MM.1S (cell line): ENCODE data around the gene ATP7A.

ENCODE experiments used
- DNase-seq: peaks from one replicate; pipeline ENCODE4 v3.0.0-alpha.2; 2015
- H2AFZ ChIP-seq: fragments of 300-600 bp; sonication (generic); 2 replicates; pipeline ENCODE4 v1.6.0; 2016; ENCODE audit warnings: antibody characterized with exemption, low read length
- H3F3A ChIP-seq: fragments of 300-600 bp; sonication (generic); 2 replicates; pipeline ENCODE4 v1.6.1; 2016; ENCODE audit warnings: mild to moderate bottlenecking, antibody characterized with exemption, low read length, moderate library complexity, mixed read lengths; ENCODE audit not compliant: insufficient read depth
- H3K27ac ChIP-seq: fragments of 300-600 bp; sonication (generic); 2 replicates; pipeline ENCODE4 v1.5.1; 2016; ENCODE audit warnings: mild to moderate bottlenecking, low read length
- H3K27me3 ChIP-seq: fragments of 300-600 bp; sonication (generic); replicated peaks from 2 replicates; pipeline ENCODE4 v1.6.0; 2016; ENCODE audit warnings: low read length; ENCODE audit not compliant: insufficient read depth
- H3K36me3 ChIP-seq: fragments of 300-600 bp; sonication (generic); replicated peaks from 2 replicates; pipeline ENCODE4 v1.6.1; 2016; ENCODE audit warnings: mild to moderate bottlenecking, low read length, mixed read lengths; ENCODE audit not compliant: insufficient read depth
- H3K4me1 ChIP-seq: fragments of 300-600 bp; sonication (generic); 2 replicates; pipeline ENCODE4 v1.6.1; 2016; ENCODE audit warnings: low read length, mixed read lengths
- H3K4me2 ChIP-seq: fragments of 300-600 bp; sonication (generic); 2 replicates; pipeline ENCODE4 v1.6.0; 2016; ENCODE audit warnings: low read depth, low read length
- H3K4me3 ChIP-seq: fragments of 300-600 bp; sonication (generic); 2 replicates; pipeline ENCODE4 v1.5.1; 2016; ENCODE audit warnings: low read length, mixed read lengths
- H3K79me2 ChIP-seq: fragments of 300-600 bp; sonication (generic); 2 replicates; pipeline ENCODE4 v1.6.1; 2016; ENCODE audit warnings: mixed run types, low read length, mixed read lengths
- H3K9ac ChIP-seq: fragments of 300-600 bp; sonication (generic); 2 replicates; pipeline ENCODE4 v1.6.1; 2016; ENCODE audit warnings: low read length, mixed read lengths
- H3K9me2 ChIP-seq: fragments of 300-600 bp; sonication (generic); replicated peaks from 2 replicates; pipeline ENCODE4 v1.6.1; 2016; ENCODE audit warnings: mild to moderate bottlenecking, low read length, mixed read lengths; ENCODE audit not compliant: insufficient read depth
- H3K9me3 ChIP-seq: fragments of 300-600 bp; sonication (generic); replicated peaks from 2 replicates; pipeline ENCODE4 v1.6.1; 2016; ENCODE audit warnings: mild to moderate bottlenecking, low read length, mixed read lengths; ENCODE audit not compliant: insufficient read depth
- H4K20me1 ChIP-seq: fragments of 300-600 bp; sonication (generic); 2 replicates; pipeline ENCODE4 v1.6.1; 2016; ENCODE audit warnings: mild to moderate bottlenecking, low read length, moderate library complexity, mixed read lengths; ENCODE audit not compliant: insufficient read depth
- EZH2 ChIP-seq: fragments of 300-600 bp; sonication (generic); optimal IDR thresholded peaks from 2 replicates; pipeline ENCODE3; 2017; ENCODE audit warnings: low read depth, mild to moderate bottlenecking, antibody characterized with exemption, low read length, mixed read lengths
- EZH2phosphoT487 ChIP-seq: fragments of 300-600 bp; sonication (generic); IDR thresholded peaks from 2 replicates; pipeline ENCODE4 v1.6.1; 2018; ENCODE audit warnings: antibody characterized with exemption, low read length
- TF ChIP-seq, protein P1 (sequence below): fragments of 300-600 bp; sonication (generic); IDR thresholded peaks from 2 replicates; pipeline ENCODE4 v1.5.1; 2016; ENCODE audit warnings: antibody characterized with exemption, low read length, mixed read lengths

Gene ATP7A

GRCh38 chrX:77945910-77946545 is 35.5 kb downstream of the ATP7A start:
- H3K4me3 ChIP-seq: no peak overlapping the region
- no peaks in the 10 kb centered on the region for H3K9me2 ChIP-seq
- no peaks in the 10 kb centered on the region for H3F3A ChIP-seq
- no peaks in the 10 kb centered on the region for H3K9me3 ChIP-seq
- H3K27ac ChIP-seq: no peak overlapping the region
- H3K4me1 ChIP-seq: 0 out of 2 replicates have a peak, but pooled peaks cover 2% of the 10 kb centered on the region
- no peaks in the 10 kb centered on the region for H3K36me3 ChIP-seq
- H3K9ac ChIP-seq: no peak overlapping the region
- TF ChIP-seq, protein P1, sequence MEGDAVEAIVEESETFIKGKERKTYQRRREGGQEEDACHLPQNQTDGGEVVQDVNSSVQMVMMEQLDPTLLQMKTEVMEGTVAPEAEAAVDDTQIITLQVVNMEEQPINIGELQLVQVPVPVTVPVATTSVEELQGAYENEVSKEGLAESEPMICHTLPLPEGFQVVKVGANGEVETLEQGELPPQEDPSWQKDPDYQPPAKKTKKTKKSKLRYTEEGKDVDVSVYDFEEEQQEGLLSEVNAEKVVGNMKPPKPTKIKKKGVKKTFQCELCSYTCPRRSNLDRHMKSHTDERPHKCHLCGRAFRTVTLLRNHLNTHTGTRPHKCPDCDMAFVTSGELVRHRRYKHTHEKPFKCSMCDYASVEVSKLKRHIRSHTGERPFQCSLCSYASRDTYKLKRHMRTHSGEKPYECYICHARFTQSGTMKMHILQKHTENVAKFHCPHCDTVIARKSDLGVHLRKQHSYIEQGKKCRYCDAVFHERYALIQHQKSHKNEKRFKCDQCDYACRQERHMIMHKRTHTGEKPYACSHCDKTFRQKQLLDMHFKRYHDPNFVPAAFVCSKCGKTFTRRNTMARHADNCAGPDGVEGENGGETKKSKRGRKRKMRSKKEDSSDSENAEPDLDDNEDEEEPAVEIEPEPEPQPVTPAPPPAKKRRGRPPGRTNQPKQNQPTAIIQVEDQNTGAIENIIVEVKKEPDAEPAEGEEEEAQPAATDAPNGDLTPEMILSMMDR: no peak
- TF ChIP-seq EZH2: no peak
- no peak for TF ChIP-seq EZH2phosphoT487
- no peak overlapping the region for H2AFZ ChIP-seq
- no peaks in the 10 kb centered on the region for H3K27me3 ChIP-seq
- no peak overlapping the region for H3K4me2 ChIP-seq
- no peaks in the 10 kb centered on the region for H4K20me1 ChIP-seq
- DNase-seq: no peak
- peaks cover 12% of the 10 kb centered on the region; the same call in 1 of the 2 replicates for H3K79me2 ChIP-seq

- no peak for DNase-seq
- Histone ChIP-seq H2AFZ (no peak overlapping the region), H3K4me2 (no peak overlapping the region), H3K79me2 (peaks cover 12% of the 10 kb centered on the region; the same call in 1 of the 2 replicates), H3K9ac (no peak overlapping the region), H3K9me3 (no peaks in the 10 kb centered on the region), H3K4me3 (no peak overlapping the region), H3K9me2 (no peaks in the 10 kb centered on the region), H3K27me3 (no peaks in the 10 kb centered on the region), H3K36me3 (no peaks in the 10 kb centered on the region), H3F3A (no peaks in the 10 kb centered on the region), H4K20me1 (no peaks in the 10 kb centered on the region), H3K4me1 (0 out of 2 replicates have a peak, but pooled peaks cover 2% of the 10 kb centered on the region), H3K27ac (no peak overlapping the region)
- no peak for TF ChIP-seq EZH2phosphoT487
- TF ChIP-seq, protein P1: no peak
- no peak for TF ChIP-seq EZH2
Measured at GRCh38 chrX:77946571-77946970, 36.1 kb downstream of the ATP7A start.

GRCh38 chrX:77949840-77950239 is 39.3 kb downstream of the ATP7A start:
- H3K9ac ChIP-seq: no peak overlapping the region
- no peaks in the 10 kb centered on the region for H3K4me1 ChIP-seq
- H4K20me1 ChIP-seq: no peaks in the 10 kb centered on the region
- no peaks in the 10 kb centered on the region for H3K27me3 ChIP-seq
- H3K27ac ChIP-seq: no peak overlapping the region
- peaks cover 5% of the 10 kb centered on the region; the same call in 1 of the 2 replicates for H3K79me2 ChIP-seq
- H3F3A ChIP-seq: no peaks in the 10 kb centered on the region
- no peak overlapping the region for H2AFZ ChIP-seq
- no peak overlapping the region for H3K4me2 ChIP-seq
- no peaks in the 10 kb centered on the region for H3K9me3 ChIP-seq
- no peaks in the 10 kb centered on the region for H3K36me3 ChIP-seq
- TF ChIP-seq EZH2 (no peak), EZH2phosphoT487 (no peak)
- TF ChIP-seq, protein P1: no peak
- no peaks in the 10 kb centered on the region for H3K9me2 ChIP-seq
- H3K4me3 ChIP-seq: no peak overlapping the region
- no peak for DNase-seq
